Measurements from ENCODE around the gene TOGARAM1.

Gene TOGARAM1

GRCh38 chr14:44963775-44964380 is 1.9 kb downstream of the TOGARAM1 start:
- peaks cover 42% of the 10 kb centered on the region for H3K79me2 ChIP-seq (ENCODE audit: control insufficient read depth, insufficient read depth, low read length)
- no peak overlapping the region for H3K27ac ChIP-seq (ENCODE audit: low read depth, low read length)
- H3K4me1 ChIP-seq (ENCODE audit: control insufficient read depth, low read depth, low read length): peaks cover 6% of the 10 kb centered on the region
- peak overlapping the region; percentile 31 for H3K9ac ChIP-seq (ENCODE audit: low read length)
- H3K56ac ChIP-seq (ENCODE audit: low read length): peak overlapping the region; percentile 44
- no peaks in the 10 kb centered on the region for H3K27me3 ChIP-seq (ENCODE audit: insufficient read depth, low read length, poor library complexity)
- H2BK120ac ChIP-seq (ENCODE audit: low read depth, low read length): no peak overlapping the region
- DNase-seq: peak; percentile 57
- no peak overlapping the region for H3K4ac ChIP-seq (ENCODE audit: low read depth, low read length)
- H3K18ac ChIP-seq (ENCODE audit: low read length): no peak overlapping the region
- H4K8ac ChIP-seq (ENCODE audit: low read depth, low read length): no peak overlapping the region
- H2AK5ac ChIP-seq (ENCODE audit: low read length): no peak overlapping the region
- no peak overlapping the region for H4K5ac ChIP-seq (ENCODE audit: low read length)
- no peak overlapping the region for H3K23ac ChIP-seq (ENCODE audit: low read length)
- no peak overlapping the region for H2BK15ac ChIP-seq (replicated peaks; ENCODE audit: low read depth)
- no peaks in the 10 kb centered on the region for H3K36me3 ChIP-seq (ENCODE audit: control insufficient read depth, insufficient read depth, low read length)
- peaks cover 7% of the 10 kb centered on the region for H3K79me1 ChIP-seq (ENCODE audit: low read length)
- H2BK5ac ChIP-seq (ENCODE audit: low read length): no peak overlapping the region
- no CpG with 5 or more reads among the region's 7 CpGs for WGBS (ENCODE audit: extremely low coverage, insufficient coverage, low lambda C conversion rate)
- peak overlapping the region; percentile 15 for H3K4me3 ChIP-seq (ENCODE audit: low read length)
- peak overlapping the region; percentile 98 for H3K4me2 ChIP-seq (ENCODE audit: low read length)

- H2BK120ac ChIP-seq (ENCODE audit: low read depth, low read length): no peak overlapping the region
- no peak overlapping the region for H4K5ac ChIP-seq (ENCODE audit: low read length)
- H2BK5ac ChIP-seq (ENCODE audit: low read length): no peak overlapping the region
- no peak overlapping the region for H2BK15ac ChIP-seq (replicated peaks; ENCODE audit: low read depth)
- H3K4me3 ChIP-seq (ENCODE audit: low read length): no peak overlapping the region
- H3K36me3 ChIP-seq (ENCODE audit: control insufficient read depth, insufficient read depth, low read length): no peaks in the 10 kb centered on the region
- no peak overlapping the region for H3K23ac ChIP-seq (ENCODE audit: low read length)
- H2AK5ac ChIP-seq (ENCODE audit: low read length): no peak overlapping the region
- peaks cover 41% of the 10 kb centered on the region for H3K79me2 ChIP-seq (ENCODE audit: control insufficient read depth, insufficient read depth, low read length)
- peak overlapping the region; percentile 53 for H3K56ac ChIP-seq (ENCODE audit: low read length)
- no peak overlapping the region for H3K27ac ChIP-seq (ENCODE audit: low read depth, low read length)
- DNase-seq: no peak
- no peaks in the 10 kb centered on the region for H3K27me3 ChIP-seq (ENCODE audit: insufficient read depth, low read length, poor library complexity)
- H3K79me1 ChIP-seq (ENCODE audit: low read length): peaks cover 5% of the 10 kb centered on the region
- no peak overlapping the region for H4K8ac ChIP-seq (ENCODE audit: low read depth, low read length)
- H3K18ac ChIP-seq (ENCODE audit: low read length): no peak overlapping the region
- H3K9ac ChIP-seq (ENCODE audit: low read length): no peak overlapping the region
- H3K4me1 ChIP-seq (ENCODE audit: control insufficient read depth, low read depth, low read length): peaks cover 6% of the 10 kb centered on the region
- no CpG with 5 or more reads among the region's 4 CpGs for WGBS (ENCODE audit: extremely low coverage, insufficient coverage, low lambda C conversion rate)
- no peak overlapping the region for H3K4me2 ChIP-seq (ENCODE audit: low read length)
- peak overlapping the region; percentile 55 for H3K4ac ChIP-seq (ENCODE audit: low read depth, low read length)
Observed at GRCh38 chr14:44966601-44967336, 4.8 kb downstream of the TOGARAM1 start.

- no peak overlapping the region for H3K23ac ChIP-seq (ENCODE audit: low read length)
- H3K27ac ChIP-seq (ENCODE audit: low read depth, low read length): no peak overlapping the region
- H3K36me3 ChIP-seq (ENCODE audit: control insufficient read depth, insufficient read depth, low read length): no peaks in the 10 kb centered on the region
- H3K4me2 ChIP-seq (ENCODE audit: low read length): no peak overlapping the region
- H3K9ac ChIP-seq (ENCODE audit: low read length): no peak overlapping the region
- no peak overlapping the region for H2BK120ac ChIP-seq (ENCODE audit: low read depth, low read length)
- no peak overlapping the region for H2BK15ac ChIP-seq (replicated peaks; ENCODE audit: low read depth)
- H2BK5ac ChIP-seq (ENCODE audit: low read length): no peak overlapping the region
- H3K4me1 ChIP-seq (ENCODE audit: control insufficient read depth, low read depth, low read length): peaks cover 4% of the 10 kb centered on the region
- no peak overlapping the region for H4K5ac ChIP-seq (ENCODE audit: low read length)
- peaks cover 35% of the 10 kb centered on the region for H3K79me2 ChIP-seq (ENCODE audit: control insufficient read depth, insufficient read depth, low read length)
- H4K8ac ChIP-seq (ENCODE audit: low read depth, low read length): no peak overlapping the region
- H2AK5ac ChIP-seq (ENCODE audit: low read length): no peak overlapping the region
- peaks cover 5% of the 10 kb centered on the region for H3K79me1 ChIP-seq (ENCODE audit: low read length)
- no peak for DNase-seq
- H3K56ac ChIP-seq (ENCODE audit: low read length): no peak overlapping the region
- H3K4me3 ChIP-seq (ENCODE audit: low read length): no peak overlapping the region
- H3K4ac ChIP-seq (ENCODE audit: low read depth, low read length): no peak overlapping the region
- H3K27me3 ChIP-seq (ENCODE audit: insufficient read depth, low read length, poor library complexity): no peaks in the 10 kb centered on the region
- H3K18ac ChIP-seq (ENCODE audit: low read length): no peak overlapping the region
Observed at GRCh38 chr14:44968714-44969113, 6.7 kb downstream of the TOGARAM1 start.

GRCh38 chr14:44970907-44971306 is 8.9 kb downstream of the TOGARAM1 start:
- H3K18ac ChIP-seq (ENCODE audit: low read length): no peak overlapping the region
- no peak overlapping the region for H3K4ac ChIP-seq (ENCODE audit: low read depth, low read length)
- no peak overlapping the region for H3K9ac ChIP-seq (ENCODE audit: low read length)
- H2BK120ac ChIP-seq (ENCODE audit: low read depth, low read length): no peak overlapping the region
- H3K23ac ChIP-seq (ENCODE audit: low read length): no peak overlapping the region
- no peak overlapping the region for H2AK5ac ChIP-seq (ENCODE audit: low read length)
- no peak overlapping the region for H2BK15ac ChIP-seq (replicated peaks; ENCODE audit: low read depth)
- no peak overlapping the region for H4K8ac ChIP-seq (ENCODE audit: low read depth, low read length)
- H3K79me2 ChIP-seq (ENCODE audit: control insufficient read depth, insufficient read depth, low read length): peaks cover 24% of the 10 kb centered on the region
- DNase-seq: no peak
- peaks cover 2% of the 10 kb centered on the region for H3K79me1 ChIP-seq (ENCODE audit: low read length)
- no peak overlapping the region for H4K5ac ChIP-seq (ENCODE audit: low read length)
- H3K56ac ChIP-seq (ENCODE audit: low read length): no peak overlapping the region
- no peaks in the 10 kb centered on the region for H3K27me3 ChIP-seq (ENCODE audit: insufficient read depth, low read length, poor library complexity)
- no peaks in the 10 kb centered on the region for H3K36me3 ChIP-seq (ENCODE audit: control insufficient read depth, insufficient read depth, low read length)
- H3K4me2 ChIP-seq (ENCODE audit: low read length): no peak overlapping the region
- H2BK5ac ChIP-seq (ENCODE audit: low read length): no peak overlapping the region
- H3K4me3 ChIP-seq (ENCODE audit: low read length): no peak overlapping the region
- no peak overlapping the region for H3K27ac ChIP-seq (ENCODE audit: low read depth, low read length)
- no peaks in the 10 kb centered on the region for H3K4me1 ChIP-seq (ENCODE audit: control insufficient read depth, low read depth, low read length)

GRCh38 chr14:44971459-44971858 is 9.5 kb downstream of the TOGARAM1 start:
- H3K79me1 ChIP-seq (ENCODE audit: low read length): peaks cover 5% of the 10 kb centered on the region
- no peak overlapping the region for H3K4ac ChIP-seq (ENCODE audit: low read depth, low read length)
- no peak overlapping the region for H4K5ac ChIP-seq (ENCODE audit: low read length)
- no peak overlapping the region for H2AK5ac ChIP-seq (ENCODE audit: low read length)
- peaks cover 25% of the 10 kb centered on the region for H3K79me2 ChIP-seq (ENCODE audit: control insufficient read depth, insufficient read depth, low read length)
- 100% methylated on average over 2 of the region's 4 CpGs for whole genome bisulfite sequencing (ENCODE audit: extremely low coverage, insufficient coverage, low lambda C conversion rate)
- no peak overlapping the region for H3K56ac ChIP-seq (ENCODE audit: low read length)
- no peaks in the 10 kb centered on the region for H3K27me3 ChIP-seq (ENCODE audit: insufficient read depth, low read length, poor library complexity)
- no peak overlapping the region for H2BK15ac ChIP-seq (replicated peaks; ENCODE audit: low read depth)
- H3K4me1 ChIP-seq (ENCODE audit: control insufficient read depth, low read depth, low read length): no peaks in the 10 kb centered on the region
- no peak overlapping the region for H3K18ac ChIP-seq (ENCODE audit: low read length)
- H3K27ac ChIP-seq (ENCODE audit: low read depth, low read length): no peak overlapping the region
- no peak overlapping the region for H3K4me3 ChIP-seq (ENCODE audit: low read length)
- no peak overlapping the region for H3K23ac ChIP-seq (ENCODE audit: low read length)
- H3K9ac ChIP-seq (ENCODE audit: low read length): no peak overlapping the region
- H4K8ac ChIP-seq (ENCODE audit: low read depth, low read length): no peak overlapping the region
- H3K36me3 ChIP-seq (ENCODE audit: control insufficient read depth, insufficient read depth, low read length): no peaks in the 10 kb centered on the region
- no peak overlapping the region for H3K4me2 ChIP-seq (ENCODE audit: low read length)
- no peak for DNase-seq
- H2BK120ac ChIP-seq (ENCODE audit: low read depth, low read length): no peak overlapping the region
- no peak overlapping the region for H2BK5ac ChIP-seq (ENCODE audit: low read length)

GRCh38 chr14:44979273-44979672 is 17.3 kb downstream of the TOGARAM1 start:
- H3K79me2 ChIP-seq (ENCODE audit: control insufficient read depth, insufficient read depth, low read length): peaks cover 4% of the 10 kb centered on the region
- H3K36me3 ChIP-seq (ENCODE audit: control insufficient read depth, insufficient read depth, low read length): no peaks in the 10 kb centered on the region
- H3K4me3 ChIP-seq (ENCODE audit: low read length): no peak overlapping the region
- no peaks in the 10 kb centered on the region for H3K4me1 ChIP-seq (ENCODE audit: control insufficient read depth, low read depth, low read length)
- no peaks in the 10 kb centered on the region for H3K27me3 ChIP-seq (ENCODE audit: insufficient read depth, low read length, poor library complexity)
- no peak overlapping the region for H3K4me2 ChIP-seq (ENCODE audit: low read length)
- no peak overlapping the region for H3K23ac ChIP-seq (ENCODE audit: low read length)
- H2BK5ac ChIP-seq (ENCODE audit: low read length): no peak overlapping the region
- H3K79me1 ChIP-seq (ENCODE audit: low read length): peaks cover 3% of the 10 kb centered on the region
- no CpG with 5 or more reads among the region's 2 CpGs for WGBS (ENCODE audit: extremely low coverage, insufficient coverage, low lambda C conversion rate)
- H3K4ac ChIP-seq (ENCODE audit: low read depth, low read length): no peak overlapping the region
- H4K8ac ChIP-seq (ENCODE audit: low read depth, low read length): no peak overlapping the region
- no peak overlapping the region for H2BK15ac ChIP-seq (replicated peaks; ENCODE audit: low read depth)
- H3K18ac ChIP-seq (ENCODE audit: low read length): no peak overlapping the region
- H4K5ac ChIP-seq (ENCODE audit: low read length): no peak overlapping the region
- H3K9ac ChIP-seq (ENCODE audit: low read length): no peak overlapping the region
- H2AK5ac ChIP-seq (ENCODE audit: low read length): no peak overlapping the region
- no peak for DNase-seq
- H3K56ac ChIP-seq (ENCODE audit: low read length): no peak overlapping the region
- H3K27ac ChIP-seq (ENCODE audit: low read depth, low read length): no peak overlapping the region
- no peak overlapping the region for H2BK120ac ChIP-seq (ENCODE audit: low read depth, low read length)

Data from mesendoderm (in vitro differentiated cells).